NCI-H524 (cell line): ENCODE results near the gene GRAMD1C.
"Not testable (repeated sequence)": the region's sequence is repeated elsewhere in the genome, so short reads cannot be mapped to it uniquely, and the experiment has no call there.

ENCODE experiments used
- DNase-seq, 2 experiments: peaks; one replicate each; lab custom pipeline; 2025; lab: John Stamatoyannopoulos, UW

The GRAMD1C gene

DNA sequence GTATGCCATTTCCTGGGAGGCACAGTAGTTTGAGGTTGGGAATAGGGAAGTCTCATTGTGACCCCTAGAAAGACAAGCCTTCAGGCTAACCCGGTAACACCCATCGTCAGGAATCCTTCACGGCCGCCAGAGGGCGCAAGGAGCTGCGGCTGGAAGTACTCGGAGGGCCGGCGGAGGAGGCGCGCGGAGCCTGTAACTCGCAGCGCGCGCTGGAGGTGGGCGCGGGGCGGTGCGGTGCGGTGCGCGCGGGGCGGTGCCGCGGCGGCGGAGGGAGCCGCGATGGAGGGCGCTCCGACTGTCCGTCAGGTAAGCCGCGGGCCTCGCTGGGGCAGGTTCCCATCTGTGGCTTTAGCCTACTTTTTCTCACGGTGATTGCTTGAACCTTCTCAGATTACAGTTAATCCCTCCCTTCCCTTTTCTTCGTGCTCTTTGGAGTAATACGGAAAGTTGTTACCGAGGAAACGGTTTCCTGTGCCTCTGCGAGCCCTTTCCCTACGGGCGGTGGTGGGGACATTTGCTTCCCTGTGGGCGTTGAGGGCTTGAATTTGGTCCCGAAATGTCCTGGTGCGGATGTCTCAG is at the start of gene GRAMD1C:
TSS of gene GRAMD1C (plus strand) at position 158 of the 579 bp plus-strand sequence. CDS start at position 280, 122 bp downstream.
- peak; percentile 96 to 97 for DNase-seq

DNA sequence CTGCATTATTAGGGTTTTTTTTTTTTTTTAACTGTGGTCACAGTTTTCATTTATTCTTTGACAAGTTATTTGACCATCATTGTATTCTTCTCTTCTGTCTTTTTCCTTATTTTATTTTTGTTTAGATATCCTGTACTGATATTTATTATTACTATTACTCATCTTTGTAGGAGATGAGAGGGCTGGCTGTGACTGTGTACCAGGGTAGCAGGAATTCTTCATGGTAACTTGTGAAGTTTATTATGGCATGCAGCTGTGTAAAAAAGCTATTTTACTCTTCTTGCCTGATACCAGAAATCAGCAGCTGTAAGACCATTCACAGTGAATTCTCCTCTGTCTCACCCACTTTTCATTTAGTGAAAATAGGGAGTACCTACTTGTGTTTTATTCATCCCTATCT is 47.2 kb upstream of the GRAMD1C start:
- DNase-seq: no peak

- DNase-seq: no peak
Measured at GRCh38 chr3:113794526-113794925, 44.1 kb upstream of the GRAMD1C start.

GRCh38 chr3:113795693-113796092 is 42.9 kb upstream of the GRAMD1C start:
- DNase-seq: no peak

DNA sequence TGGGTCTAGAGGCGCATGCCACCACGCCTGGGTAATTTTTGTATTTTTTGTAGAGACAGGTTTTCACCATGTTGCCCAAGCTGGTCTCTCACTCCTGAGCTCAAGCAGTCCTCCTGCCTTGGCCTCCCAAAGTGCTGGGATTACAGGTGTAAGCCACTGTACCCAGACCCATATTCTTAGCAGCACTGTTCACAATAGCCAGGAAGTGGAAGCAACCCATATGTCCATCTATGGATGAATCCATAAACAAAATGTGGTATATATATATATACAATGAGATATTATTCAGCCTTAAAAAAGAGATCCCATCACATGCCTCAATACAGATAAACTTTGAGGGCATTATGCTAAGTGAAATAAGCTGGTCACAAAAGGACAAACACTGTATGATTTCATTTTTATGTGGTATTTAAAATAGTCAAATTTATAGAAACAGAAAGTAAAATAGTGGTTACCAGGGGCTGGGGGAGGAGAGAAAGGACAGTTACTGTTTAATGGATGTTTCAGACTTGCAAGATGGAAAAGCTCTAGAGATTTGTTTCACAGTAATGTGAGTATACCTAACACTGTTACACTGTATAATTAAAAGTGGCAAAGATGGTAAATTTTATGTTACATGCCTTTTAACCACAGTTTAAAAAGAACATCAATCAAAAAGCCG is 35.7 kb upstream of the GRAMD1C start:
- no peak for DNase-seq

DNA sequence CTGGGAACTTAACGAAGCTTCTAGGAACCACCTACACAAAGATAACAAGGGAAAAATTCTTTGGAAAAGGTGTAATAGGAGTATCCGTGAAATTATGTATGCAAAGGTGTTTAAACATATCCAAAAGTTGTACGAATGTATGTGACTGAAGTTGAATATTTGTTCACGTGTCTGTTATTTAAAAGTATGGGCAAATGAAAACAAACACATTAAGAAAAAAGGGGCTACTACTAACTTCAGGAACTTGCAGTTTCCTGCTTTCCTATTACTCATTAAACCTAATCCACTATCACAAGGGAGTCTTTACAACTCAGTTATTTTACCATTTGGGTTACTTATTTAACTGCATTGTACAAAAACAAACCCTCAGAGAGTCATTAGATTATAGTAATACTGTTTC is 33.9 kb upstream of the GRAMD1C start:
- no peak for DNase-seq

DNA sequence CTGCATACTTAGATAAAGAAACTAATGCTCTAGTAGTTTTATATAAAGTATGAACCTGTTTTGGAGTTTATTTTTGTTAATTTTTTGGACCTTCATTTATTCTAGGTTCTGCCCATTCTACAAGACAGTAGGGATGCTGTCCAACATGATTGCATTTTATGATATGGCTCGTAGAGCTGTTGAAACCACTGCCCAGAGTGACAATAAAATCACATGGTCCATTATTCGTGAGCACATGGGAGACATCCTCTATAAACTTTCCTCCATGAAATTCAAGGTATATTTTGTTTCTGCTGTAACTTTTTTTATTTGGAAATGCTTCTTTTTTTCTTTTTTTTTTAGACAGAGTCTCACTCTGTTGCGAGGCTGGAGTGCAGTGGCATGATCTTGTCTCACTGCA is 33.3 kb upstream of the GRAMD1C start:
- DNase-seq: no peak

DNA sequence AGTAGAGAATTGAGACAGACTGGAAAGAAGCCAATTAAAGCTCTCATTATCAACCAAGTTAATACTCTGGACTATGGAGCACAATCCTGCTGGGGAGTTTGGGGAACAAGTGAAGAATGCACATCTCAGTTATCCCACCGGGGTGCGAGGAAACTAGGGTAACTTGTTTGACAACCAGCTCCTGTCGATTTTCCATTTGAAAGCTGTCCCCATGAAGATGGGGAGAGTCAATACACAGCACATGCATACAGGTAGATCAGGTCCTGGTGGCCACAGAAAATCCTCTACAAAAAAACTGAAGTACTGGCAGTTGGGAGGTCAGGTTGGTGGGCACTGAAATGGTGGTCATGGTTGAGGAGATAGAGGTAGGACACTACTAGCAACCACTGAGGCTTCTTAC is 25.7 kb upstream of the GRAMD1C start:
- DNase-seq: no peak

- DNase-seq: no peak
Measured at GRCh38 chr3:113819866-113820265, 18.7 kb upstream of the GRAMD1C start.

GRCh38 chr3:113825090-113825489 is 13.5 kb upstream of the GRAMD1C start:
- peak; percentile 2 to 17 for DNase-seq

DNA sequence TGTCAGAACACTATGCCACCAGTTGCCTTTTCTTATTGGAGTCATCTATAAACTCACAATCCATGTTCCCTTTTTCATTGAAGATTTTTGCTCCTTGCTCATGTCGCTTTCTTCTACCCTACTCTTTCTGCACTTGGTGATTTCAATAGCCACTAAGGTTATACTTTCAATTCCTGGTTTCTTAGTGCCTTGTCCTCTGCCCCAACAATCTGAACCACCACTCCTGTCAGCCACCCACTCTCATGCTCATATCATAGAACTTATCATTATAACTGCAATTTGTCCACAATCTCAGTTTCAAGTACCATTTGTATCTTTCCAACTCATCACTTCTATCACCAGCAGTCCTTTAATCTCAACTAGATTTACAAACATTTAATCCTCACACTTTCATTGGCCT is 10.0 kb upstream of the GRAMD1C start:
- no peak for DNase-seq

DNA sequence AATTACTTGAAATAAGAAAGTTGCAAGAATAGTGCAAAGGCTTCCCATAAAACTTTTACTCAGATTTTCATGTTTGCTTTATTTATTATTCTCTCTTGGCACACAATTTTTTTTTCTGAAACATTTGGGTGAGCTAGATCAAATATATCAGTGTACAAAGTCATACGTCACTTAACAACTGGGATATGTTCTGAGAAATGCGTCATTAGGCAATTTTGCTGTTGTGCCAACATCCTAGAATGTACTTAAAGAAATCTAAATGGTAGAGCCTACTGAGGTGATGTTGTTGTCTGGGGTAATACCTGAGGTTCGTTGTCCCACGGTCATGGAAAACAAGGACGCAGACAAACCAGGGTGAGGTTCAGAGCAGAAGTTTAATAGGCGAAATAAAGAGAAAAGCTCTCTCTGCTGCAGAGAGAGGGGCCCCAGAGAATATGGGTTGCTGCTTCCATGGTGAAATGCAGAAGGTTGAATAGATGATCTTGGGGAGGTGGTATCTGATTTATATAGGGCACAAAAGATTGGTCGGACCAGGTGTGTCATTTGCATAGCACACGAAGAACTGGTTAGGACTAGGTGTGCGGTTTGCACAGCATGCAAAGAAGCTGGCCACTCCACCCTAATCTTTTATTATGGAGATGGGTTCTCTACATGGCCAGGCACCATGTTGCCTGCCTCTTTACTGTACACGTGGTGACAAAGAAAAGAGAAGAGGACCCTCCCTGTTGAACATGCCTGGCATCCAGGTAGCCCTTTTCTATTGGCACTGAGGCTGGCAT is 8.8 kb upstream of the GRAMD1C start:
- no peak for DNase-seq

DNA sequence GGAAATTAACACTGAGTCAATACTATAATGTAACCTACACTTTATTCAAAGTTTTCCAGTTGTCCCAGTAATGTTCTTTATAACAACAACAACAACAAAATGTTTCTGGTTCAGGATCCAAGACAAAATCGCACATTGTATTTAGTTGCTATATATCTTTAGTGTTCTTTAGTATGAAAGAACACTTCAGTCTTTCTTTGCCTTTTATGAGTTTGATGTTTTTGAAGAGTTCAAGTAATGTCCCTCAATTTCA is 7.6 kb upstream of the GRAMD1C start:
- DNase-seq: no peak

DNA sequence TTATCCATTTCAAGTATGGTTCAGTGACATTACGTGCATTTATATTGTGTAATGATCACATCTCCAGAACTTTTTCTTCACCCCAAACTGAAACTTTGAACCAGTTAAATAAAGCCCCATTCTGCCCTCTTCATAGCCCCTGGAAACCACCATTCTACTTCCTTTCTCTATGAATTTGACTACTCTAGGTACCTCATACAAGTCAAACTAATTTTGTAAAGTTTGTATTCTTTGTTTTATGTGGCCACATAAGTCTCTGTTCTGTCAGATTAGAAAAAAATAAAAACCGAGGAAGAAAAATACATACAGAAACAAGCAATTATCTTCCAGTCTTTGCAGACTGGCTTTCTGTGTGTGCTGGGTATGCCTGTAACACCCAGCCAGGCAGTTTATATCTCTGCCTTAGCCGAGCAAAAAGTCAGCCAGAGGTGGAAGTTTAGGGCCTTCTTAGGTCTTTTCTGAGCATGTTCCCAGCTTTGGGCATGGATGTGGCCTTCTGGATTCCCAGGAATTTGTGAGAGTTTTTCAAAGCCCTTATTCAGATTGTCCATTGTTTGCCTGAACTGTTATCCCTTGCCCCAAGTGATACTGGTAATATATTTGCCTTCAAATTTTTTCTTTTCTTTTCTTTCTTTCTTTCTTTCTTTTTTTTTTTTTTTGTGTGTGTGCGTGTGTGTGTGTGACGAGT is 6.0 kb upstream of the GRAMD1C start:
- DNase-seq: no peak

DNA sequence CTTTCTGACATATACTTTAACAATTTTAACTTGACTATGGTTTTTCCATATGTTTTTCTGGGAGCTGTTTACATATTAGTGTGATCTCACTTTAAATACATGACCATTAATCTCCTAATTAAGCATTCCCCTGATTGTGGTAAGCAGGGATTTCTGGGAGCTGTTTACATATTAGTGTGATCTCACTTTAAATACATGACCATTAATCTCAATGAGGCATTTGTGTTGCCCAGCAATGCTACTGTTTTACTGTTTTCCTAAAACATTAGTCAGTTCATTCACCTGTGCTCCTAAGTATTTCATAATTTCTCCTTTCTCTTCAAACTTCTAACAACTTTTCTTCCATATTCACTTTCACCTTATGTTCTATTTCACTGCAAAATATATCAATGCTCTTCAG is 3.6 kb upstream of the GRAMD1C start:
- no peak for DNase-seq

DNA sequence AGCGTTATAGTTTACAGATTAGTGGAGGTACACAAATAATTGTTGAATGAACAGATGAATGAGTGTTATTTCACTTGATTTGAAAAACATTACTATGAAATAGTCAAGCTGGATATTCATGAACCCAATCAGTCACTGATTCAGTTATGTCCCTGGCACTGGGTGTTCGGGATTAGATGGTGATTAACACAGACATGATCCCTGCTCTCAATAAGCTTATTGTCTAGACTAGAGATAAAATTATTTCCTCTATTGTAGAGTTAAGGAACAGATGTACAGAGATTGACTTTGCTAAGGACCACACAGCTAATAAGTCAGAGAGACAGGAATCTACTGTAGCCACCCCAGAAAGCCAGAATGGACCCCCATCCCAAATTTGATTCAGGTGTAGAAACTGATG is 963 bp downstream of the GRAMD1C start:
- peak; percentile 7 to 51 for DNase-seq

DNA sequence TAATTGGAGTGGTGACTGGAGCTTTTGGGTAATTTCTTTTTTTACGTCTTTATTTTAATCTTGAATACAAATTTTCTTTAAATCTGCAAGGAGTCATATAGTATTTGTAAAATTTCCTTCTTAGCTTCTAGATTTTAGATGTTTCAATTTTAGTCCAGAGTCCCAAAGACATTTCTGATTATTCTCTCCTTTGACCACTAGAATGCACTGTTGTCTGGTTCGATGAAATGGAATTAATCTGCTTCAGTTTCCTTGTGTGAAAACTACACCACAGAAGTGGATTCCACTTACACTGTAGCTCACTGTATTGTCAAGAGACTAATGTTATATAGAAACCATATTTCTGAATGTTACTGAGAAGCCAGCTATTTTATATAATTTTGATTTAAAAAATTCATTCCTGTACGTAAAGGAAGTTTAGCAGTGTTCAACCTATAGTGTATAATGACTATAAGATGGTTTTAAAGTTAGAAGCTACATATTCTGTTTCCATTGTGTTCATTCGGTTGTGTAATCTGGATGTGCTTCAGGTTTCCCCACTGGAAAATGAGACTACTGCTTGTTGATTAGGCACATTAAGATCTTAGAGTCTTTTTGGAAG is 6.1 kb downstream of the GRAMD1C start:
- peak; percentile 35 to 76 for DNase-seq

DNA sequence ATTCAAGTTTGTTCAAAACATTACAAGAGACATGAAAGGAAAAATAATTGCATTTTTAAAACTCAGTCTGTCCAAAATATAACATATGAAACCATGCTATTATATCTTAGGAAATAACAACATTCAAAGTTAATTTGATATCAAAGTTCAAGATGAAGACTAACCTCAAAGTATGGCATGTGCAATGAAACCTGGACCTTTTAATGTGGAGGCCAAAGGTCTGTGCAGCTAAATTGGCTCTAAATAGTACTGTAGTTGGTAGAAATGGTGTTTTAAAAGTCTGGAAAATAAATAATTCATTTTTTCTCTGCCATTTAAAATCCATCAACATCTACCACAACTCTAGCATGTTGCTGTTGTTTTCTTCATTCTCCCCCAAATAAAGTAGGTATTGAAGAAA is 8.7 kb downstream of the GRAMD1C start:
- no peak for DNase-seq

- DNase-seq: no peak
Measured at GRCh38 chr3:113847664-113848461, 9.3 kb downstream of the GRAMD1C start.

DNA sequence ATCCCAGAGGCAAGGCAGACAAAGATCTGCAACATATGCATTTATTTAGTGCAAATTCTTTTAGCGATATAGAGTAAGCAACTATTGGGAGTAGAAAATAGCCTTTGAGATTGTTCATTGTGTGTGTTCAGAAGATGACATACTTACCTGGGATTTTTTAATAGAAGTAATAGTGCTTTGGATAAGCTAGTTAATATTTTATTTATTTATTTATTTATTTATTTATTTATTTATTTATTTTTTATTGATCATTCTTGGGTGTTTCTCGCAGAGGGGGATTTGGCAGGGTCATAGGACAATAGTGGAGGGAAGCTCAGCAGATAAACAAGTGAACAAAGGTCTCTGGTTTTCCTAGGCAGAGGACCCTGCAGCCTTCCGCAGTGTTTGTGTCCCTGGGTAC is 10.5 kb downstream of the GRAMD1C start:
- not testable (repeated sequence) for DNase-seq

- DNase-seq: not testable (repeated sequence)
Measured at GRCh38 chr3:113849841-113850240, 11.3 kb downstream of the GRAMD1C start.

GRCh38 chr3:113850391-113850790 is 11.8 kb downstream of the GRAMD1C start:
- not testable (repeated sequence) for DNase-seq
